ENCODE results near the gene EML3. TPM values are rescaled to one million over a fixed set of nuclear protein-coding genes. Genes with fewer than 3 reads are reported as not detected.
A peak's percentile ranks its signal among the peaks of the same experiment; 100 is the strongest.
"Not testable (repeated sequence)": the region's sequence is repeated elsewhere in the genome, so short reads cannot be mapped to it uniquely, and the experiment has no call there.

Gene EML3
- total RNA-seq, 1 donor from 2014 or later = 11.3 TPM

GRCh38 chr11:62600367-62601121 is 12.0 kb downstream of the EML3 start:
- DNase-seq (ENCODE audit: low read depth) = no peak

GRCh38 chr11:62599901-62600300 is 12.7 kb downstream of the EML3 start:
- no peak for DNase-seq (ENCODE audit: low read depth)

GRCh38 chr11:62599069-62599696 is 13.4 kb downstream of the EML3 start:
- DNase-seq (ENCODE audit: low read depth) = peak; percentile 97

GRCh38 chr11:62595124-62595523 is 17.5 kb downstream of the EML3 start:
- no peak for DNase-seq (ENCODE audit: low read depth)

GRCh38 chr11:62593434-62594044 is 19.0 kb downstream of the EML3 start:
- peak; percentile 76 for DNase-seq (ENCODE audit: low read depth)

GRCh38 chr11:62592989-62593421 is 19.6 kb downstream of the EML3 start:
- DNase-seq (ENCODE audit: low read depth) = no peak

- DNase-seq (ENCODE audit: low read depth) = no peak
Measured at GRCh38 chr11:62592146-62592815, 20.3 kb downstream of the EML3 start.

GRCh38 chr11:62591448-62592145 is 21.0 kb downstream of the EML3 start, which contains the start of gene TUT1:
Gene TUT1 (minus strand): TSS chr11:62591523. CDS start chr11:62591485, 38 bp downstream.
- peak; percentile 99 for DNase-seq (ENCODE audit: low read depth)

- DNase-seq (ENCODE audit: low read depth) = no peak
Measured at GRCh38 chr11:62588966-62589637, 23.5 kb downstream of the EML3 start.

- DNase-seq (ENCODE audit: low read depth) = not testable (repeated sequence)
Measured at GRCh38 chr11:62585356-62585755, 27.2 kb downstream of the EML3 start.

GRCh38 chr11:62581735-62582134 is 30.8 kb downstream of the EML3 start:
- DNase-seq (ENCODE audit: low read depth) = not testable (repeated sequence)

- no peak for DNase-seq (ENCODE audit: low read depth)
Measured at GRCh38 chr11:62580959-62581715, 31.4 kb downstream of the EML3 start.

- no peak for DNase-seq (ENCODE audit: low read depth)
Measured at GRCh38 chr11:62579252-62579651, 33.3 kb downstream of the EML3 start.

GRCh38 chr11:62578541-62578940 is 34.0 kb downstream of the EML3 start:
- no peak for DNase-seq (ENCODE audit: low read depth)

GRCh38 chr11:62577046-62577714 is 35.4 kb downstream of the EML3 start:
- no peak for DNase-seq (ENCODE audit: low read depth)

GRCh38 chr11:62575837-62576236 is 36.7 kb downstream of the EML3 start:
- DNase-seq (ENCODE audit: low read depth) = no peak

- no peak for DNase-seq (ENCODE audit: low read depth)
Measured at GRCh38 chr11:62575156-62575555, 37.4 kb downstream of the EML3 start.

GRCh38 chr11:62574363-62575071 is 38.1 kb downstream of the EML3 start:
- peak; percentile 57 for DNase-seq (ENCODE audit: low read depth)

Data from myocyte (in vitro differentiated cells).